Osteocyte (in vitro differentiated cells): Measurements from ENCODE around the gene UBR4. TPM values are rescaled to one million over a fixed set of nuclear protein-coding genes. Genes with fewer than 3 reads are reported as not detected.

Experiments
- DNase-seq: peaks from one replicate; pipeline ENCODE4 v3.0.0; 2021; ENCODE audit warnings: mixed read lengths; ENCODE audit not compliant: unreplicated experiment; ENCODE audit errors: extremely low spot score
- H3K27ac Mint-ChIP-seq: one replicate; pipeline ENCODE4 v1.8.0; 2021; ENCODE audit warnings: mild to moderate bottlenecking, mixed read lengths; ENCODE audit not compliant: unreplicated experiment
- H3K27me3 Mint-ChIP-seq: one replicate; pipeline ENCODE4 v1.8.0; 2021; ENCODE audit warnings: mixed read lengths; ENCODE audit not compliant: unreplicated experiment
- H3K36me3 Mint-ChIP-seq: one replicate; pipeline ENCODE4 v1.8.0; 2021; ENCODE audit warnings: mixed read lengths; ENCODE audit not compliant: unreplicated experiment
- H3K4me1 Mint-ChIP-seq: one replicate; pipeline ENCODE4 v1.8.0; 2021; ENCODE audit warnings: mixed read lengths; ENCODE audit not compliant: unreplicated experiment
- H3K4me3 Mint-ChIP-seq: one replicate; pipeline ENCODE4 v1.8.0; 2021; ENCODE audit warnings: mild to moderate bottlenecking, moderate library complexity, mixed read lengths; ENCODE audit not compliant: unreplicated experiment
- H3K9me3 Mint-ChIP-seq: one replicate; pipeline ENCODE4 v1.8.0; 2021; ENCODE audit warnings: mixed read lengths; ENCODE audit not compliant: unreplicated experiment
- CTCF ChIP-seq: fragments of 200-600 bp; sonication (generic); IDR thresholded peaks from 2 replicates; pipeline ENCODE4 v1.5.0; 2021; ENCODE audit warnings: antibody characterized with exemption, mild to moderate bottlenecking, moderate library complexity
- total RNA-seq: library from RNA; stranded (reverse); gene quantifications from 2 replicates; pipeline ENCODE4 v1.2.1, GENCODE V29; 2021

The UBR4 gene
- total RNA-seq, 1 donor from 2014 or later = 161 TPM

- Mint-ChIP-seq H3K36me3 (peaks cover 7% of the 10 kb centered on the region), H3K27me3 (no peaks in the 10 kb centered on the region), H3K4me1 (peaks cover 63% of the 10 kb centered on the region), H3K27ac (peak overlapping the region; percentile 68), H3K4me3 (no peak overlapping the region), H3K9me3 (no peaks in the 10 kb centered on the region)
- no peak for DNase-seq
- no peak for TF ChIP-seq CTCF
Observed at GRCh38 chr1:19204446-19205266, 5.4 kb downstream of the UBR4 start.

- H3K27ac Mint-ChIP-seq = no peak overlapping the region
- peaks cover 19% of the 10 kb centered on the region for H3K36me3 Mint-ChIP-seq
- DNase-seq = no peak
- H3K27me3 Mint-ChIP-seq = no peaks in the 10 kb centered on the region
- no peak for TF ChIP-seq CTCF
- no peak overlapping the region for H3K4me3 Mint-ChIP-seq
- peaks cover 55% of the 10 kb centered on the region for H3K4me1 Mint-ChIP-seq
- no peaks in the 10 kb centered on the region for H3K9me3 Mint-ChIP-seq
Observed at GRCh38 chr1:19203440-19203839, 6.6 kb downstream of the UBR4 start.

GRCh38 chr1:19202396-19202795 is 7.7 kb downstream of the UBR4 start:
- Mint-ChIP-seq H3K27ac (peak overlapping the region; percentile 49), H3K9me3 (no peaks in the 10 kb centered on the region), H3K4me3 (no peak overlapping the region), H3K36me3 (peaks cover 24% of the 10 kb centered on the region), H3K4me1 (peaks cover 45% of the 10 kb centered on the region), H3K27me3 (no peaks in the 10 kb centered on the region)
- no peak for DNase-seq
- no peak for TF ChIP-seq CTCF

GRCh38 chr1:19199969-19200604 is 10.0 kb downstream of the UBR4 start:
- DNase-seq = no peak
- H3K4me1 Mint-ChIP-seq = peaks cover 35% of the 10 kb centered on the region
- H3K4me3 Mint-ChIP-seq = no peak overlapping the region
- no peaks in the 10 kb centered on the region for H3K9me3 Mint-ChIP-seq
- H3K36me3 Mint-ChIP-seq = peaks cover 41% of the 10 kb centered on the region
- no peaks in the 10 kb centered on the region for H3K27me3 Mint-ChIP-seq
- no peak for TF ChIP-seq CTCF
- no peak overlapping the region for H3K27ac Mint-ChIP-seq

- Mint-ChIP-seq H3K4me3 (no peak overlapping the region), H3K9me3 (no peaks in the 10 kb centered on the region), H3K36me3 (peaks cover 41% of the 10 kb centered on the region), H3K4me1 (peaks cover 28% of the 10 kb centered on the region), H3K27me3 (no peaks in the 10 kb centered on the region), H3K27ac (no peak overlapping the region)
- no peak for TF ChIP-seq CTCF
- DNase-seq = no peak
Observed at GRCh38 chr1:19199329-19199968, 10.6 kb downstream of the UBR4 start.
